Endothelial cell of umbilical vein (primary cell): ENCODE results near the gene WDR86. TPM values are rescaled to one million over a fixed set of nuclear protein-coding genes. Genes with fewer than 3 reads are reported as not detected.

Experiments
- BruUV-seq: library from RNA; stranded (reverse); fragments of 400-500 nt; replicated peaks from 2 replicates; lab custom pipeline; 2021; lab: Mats Ljungman, UMichigan
- CTCF ChIA-PET: fragments of 300-600, 350-600 bp; sonication (Branson Sonifier 250); formaldehyde crosslinking; loops from one replicate; lab custom pipeline; 2021; ENCODE audit warnings: antibody characterized with exemption, inconsistent platforms; lab: Charles Lee
- POLR2A ChIA-PET: fragments of 300-600, 350-600 bp; sonication (Branson Sonifier 250); formaldehyde crosslinking; loops from one replicate; lab custom pipeline; 2021; ENCODE audit warnings: antibody characterized with exemption, inconsistent platforms; lab: Charles Lee
- DNase-seq: peaks from one replicate; pipeline ENCODE4 v3.0.0-alpha.2; 2011; ENCODE audit warnings: low read depth, low spot score
- FAIRE-seq: peaks from 2 replicates; lab custom pipeline; 2011; peaks lifted over from hg19 to GRCh38; lab: Jason Lieb, UNC
- H2AFZ ChIP-seq: 2 replicates; pipeline ENCODE4 v1.6.0; 2012; ENCODE audit warnings: low read depth, low read length, control low read depth, inconsistent platforms
- H3K27ac ChIP-seq: 2 replicates; pipeline ENCODE4 v1.5.1; 2011; ENCODE audit warnings: low read depth, mild to moderate bottlenecking, control low read depth, low read length, moderate library complexity; ENCODE audit not compliant: insufficient read depth
- H3K27me3 ChIP-seq, 2 experiments: 2 replicates each; pipeline versions ENCODE4 v1.6.0 to v1.6.1; 2011; ENCODE audit warnings: low read length in 2 of 2, mixed read lengths in 1 of 2; ENCODE audit not compliant: control insufficient read depth in 2 of 2, insufficient read depth in 2 of 2
- H3K36me3 ChIP-seq, 2 experiments: 2 replicates in 1 of 2; 3 replicates in 1 of 2; pipeline ENCODE4 v1.5.1; 2011; ENCODE audit warnings: low read length in 2 of 2, mild to moderate bottlenecking in 1 of 2, moderate library complexity in 1 of 2; ENCODE audit not compliant: control insufficient read depth in 2 of 2, insufficient read depth in 2 of 2; ENCODE audit errors: extremely low read depth in 1 of 2
- H3K4me1 ChIP-seq: 3 replicates; pipeline ENCODE4 v1.5.1; 2011; ENCODE audit warnings: mild to moderate bottlenecking, low read length; ENCODE audit not compliant: control insufficient read depth, insufficient read depth; ENCODE audit errors: extremely low read depth
- H3K4me2 ChIP-seq: 2 replicates; pipeline ENCODE4 v1.6.1; 2011; ENCODE audit warnings: low read length, control low read depth, mixed read lengths; ENCODE audit not compliant: insufficient read depth
- H3K4me3 ChIP-seq, 3 experiments: fragments of 200-600 bp in 1 of 3; sonication (generic), shearing (Covaris generic) in 1 of 3; replicated peaks in 1 of 3; 2 replicates each; pipeline ENCODE4 v1.5.1; 2011 to 2016; ENCODE audit warnings: control low read depth in 3 of 3, low read length in 3 of 3, mild to moderate bottlenecking in 2 of 3, inconsistent platforms in 1 of 3, low read depth in 1 of 3, moderate library complexity in 1 of 3; ENCODE audit not compliant: insufficient read depth in 1 of 3
- H3K79me2 ChIP-seq: 2 replicates; pipeline ENCODE4 v1.6.0; 2012; ENCODE audit warnings: low read length, inconsistent platforms; ENCODE audit not compliant: control insufficient read depth, insufficient read depth
- H3K9ac ChIP-seq: replicated peaks from 2 replicates; pipeline ENCODE3; 2011; ENCODE audit warnings: low read length, control low read depth; ENCODE audit not compliant: insufficient read depth; ENCODE audit errors: extremely low read depth
- H3K9me1 ChIP-seq: replicated peaks from 3 replicates; pipeline ENCODE4 v1.6.0; 2011; ENCODE audit warnings: mild to moderate bottlenecking, low read length; ENCODE audit not compliant: control insufficient read depth, insufficient read depth; ENCODE audit errors: extremely low read depth
- H3K9me3 ChIP-seq: replicated peaks from 2 replicates; pipeline ENCODE4 v1.5.1; 2012; ENCODE audit warnings: low read length, inconsistent platforms; ENCODE audit not compliant: control insufficient read depth, insufficient read depth
- H4K20me1 ChIP-seq: replicated peaks from 2 replicates; pipeline ENCODE3; 2011; ENCODE audit warnings: mild to moderate bottlenecking, low read length; ENCODE audit not compliant: control insufficient read depth, insufficient read depth; ENCODE audit errors: extremely low read depth
- EZH2 ChIP-seq: IDR thresholded peaks from 2 replicates; pipeline ENCODE4 v1.6.1; 2012; ENCODE audit warnings: borderline replicate concordance, low read depth, mild to moderate bottlenecking, moderate library complexity, low read length, inconsistent platforms; ENCODE audit not compliant: severe bottlenecking
- FOS ChIP-seq: IDR thresholded peaks from 2 replicates; pipeline ENCODE4 v1.6.1; 2011; ENCODE audit warnings: mild to moderate bottlenecking, low read length, moderate library complexity, borderline replicate concordance; ENCODE audit not compliant: insufficient read depth
- GATA2 ChIP-seq: IDR thresholded peaks from 2 replicates; pipeline ENCODE4 v1.7.0; 2011; ENCODE audit warnings: low read depth, mild to moderate bottlenecking, moderate library complexity, mixed read lengths, low read length; ENCODE audit not compliant: insufficient read length, insufficient read depth
- JUN ChIP-seq: IDR thresholded peaks from 2 replicates; pipeline ENCODE4 v1.6.1; 2011; ENCODE audit warnings: borderline replicate concordance, low read depth; ENCODE audit not compliant: insufficient read length, insufficient read depth
- MYC ChIP-seq: IDR thresholded peaks from one replicate; pipeline ENCODE4 v1.6.1; 2011; ENCODE audit warnings: mild to moderate bottlenecking, low read depth, low read length
- POLR2A ChIP-seq: IDR thresholded peaks from 2 replicates; pipeline ENCODE4 v1.6.1; 2012; ENCODE audit warnings: low read depth, mild to moderate bottlenecking, control low read depth, low read length
- POLR2AphosphoS5 ChIP-seq: IDR thresholded peaks from 2 replicates; pipeline ENCODE4 v1.6.1; 2012; ENCODE audit warnings: low read depth, mild to moderate bottlenecking, control low read depth, low read length, moderate library complexity; ENCODE audit not compliant: insufficient read depth
- dilution Hi-C: fragments of 300-500 bp; cut with MboI; formaldehyde crosslinking; loops from one replicate; pipeline ENCODE4 v1.15.0; 2019; ENCODE audit warnings: low sequenced_read_pairs; ENCODE audit not compliant: extremely low pct_ligation_motif_present
- intact Hi-C: fragments of 100-400 bp; cut with micrococcal nuclease; formaldehyde crosslinking; loops from one replicate; pipeline ENCODE4 v1.10.0; 2022
- polyA plus RNA-seq, 4 experiments: library from polyadenylated mRNA; depleted of rRNA in 3 of 4; stranded (reverse) in 3 of 4; unstranded in 1 of 4; fragments of >200 nt; gene quantifications; 2 replicates each; pipeline versions ENCODE4 v1.2.1 to v1.2.3, GENCODE V29; 2011 to 2012; ENCODE audit warnings: missing spikeins in 1 of 4
- total RNA-seq: library from RNA; stranded (reverse); gene quantifications from 2 replicates; pipeline ENCODE4 v1.2.3, GENCODE V29; 2021
- TF ChIP-seq, protein P1 (sequence below): IDR thresholded peaks from 2 replicates; pipeline ENCODE4 v1.6.1; 2011; ENCODE audit not compliant: insufficient read depth, insufficient read length
- TF ChIP-seq, protein P2 (sequence below), 2 donors: IDR thresholded peaks; 1 replicate in 1 of 2; 2 replicates in 1 of 2; pipeline ENCODE4 v1.5.1; 2011; ENCODE audit warnings: low read length in 2 of 2, mild to moderate bottlenecking in 2 of 2, moderate library complexity in 2 of 2, control low read depth in 1 of 2, inconsistent platforms in 1 of 2, low read depth in 1 of 2; ENCODE audit not compliant: insufficient read depth in 1 of 2; ENCODE audit errors: extremely low read depth in 1 of 2

The WDR86 gene
- total and polyA plus RNA-seq, 2 donors (not counting 3 experiments of a cell fraction or from before 2014, with no cell fraction given) = not detected

DNA sequence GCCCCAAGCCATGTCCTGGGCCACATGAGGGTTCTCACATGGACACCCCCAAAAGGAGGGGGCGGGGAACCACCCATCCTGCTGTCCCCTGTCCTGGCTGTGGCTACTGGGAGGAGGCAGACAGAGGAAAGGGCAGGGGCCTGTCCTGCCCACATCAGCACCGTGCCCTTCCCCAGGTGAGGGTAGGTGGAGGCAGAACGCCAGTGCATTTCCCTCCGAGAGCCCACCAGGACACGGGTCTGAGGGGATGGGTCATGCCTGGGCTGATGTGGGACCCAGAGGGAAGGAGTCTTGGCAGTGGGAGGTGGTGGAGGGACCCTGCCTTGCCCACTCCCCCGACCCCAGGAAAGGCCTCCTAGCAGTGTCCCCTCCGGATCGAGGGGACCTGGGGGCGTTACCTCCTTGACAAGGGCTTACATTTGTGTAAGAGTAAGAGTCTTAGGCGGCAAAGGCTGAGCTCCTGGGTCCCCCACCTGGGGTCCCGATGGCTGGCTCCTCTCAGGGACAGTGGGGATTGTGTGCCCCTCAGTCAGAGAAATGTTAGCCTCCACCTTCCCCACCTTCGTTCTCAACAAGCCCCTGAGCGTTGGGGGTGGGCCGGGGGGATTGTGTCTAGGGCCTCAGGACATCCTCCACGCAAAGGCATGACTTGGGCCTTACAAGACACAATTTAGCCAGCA, 24.0 kb upstream of the WDR86 start:
- dilution Hi-C loops = no loop called here
- no peaks in the 10 kb centered on the region for H3K36me3 ChIP-seq
- FAIRE-seq = no peak

More for the DNA sequence above, 24.0 kb upstream of the WDR86 start:
- Histone ChIP-seq H3K4me1 (no peaks in the 10 kb centered on the region), H3K4me3 (no peak overlapping the region), H2AFZ (no peak overlapping the region), H3K79me2 (no peaks in the 10 kb centered on the region), H4K20me1 (no peaks in the 10 kb centered on the region), H3K4me2 (no peak overlapping the region), H3K9me1 (no peaks in the 10 kb centered on the region), H3K9me3 (no peaks in the 10 kb centered on the region), H3K9ac (no peak overlapping the region), H3K27ac (no peak overlapping the region), H3K27me3 (peaks cover 3% of the 10 kb centered on the region in 2 experiments)
- POLR2A ChIA-PET = no interaction called here
- TF ChIP-seq JUN = no peak
- no peak for TF ChIP-seq MYC
- TF ChIP-seq POLR2AphosphoS5 = no peak
- no peak for TF ChIP-seq GATA2
- TF ChIP-seq, protein P1, sequence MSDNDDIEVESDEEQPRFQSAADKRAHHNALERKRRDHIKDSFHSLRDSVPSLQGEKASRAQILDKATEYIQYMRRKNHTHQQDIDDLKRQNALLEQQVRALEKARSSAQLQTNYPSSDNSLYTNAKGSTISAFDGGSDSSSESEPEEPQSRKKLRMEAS = no peak
- TF ChIP-seq POLR2A = no peak
- no peak for TF ChIP-seq FOS
- TF ChIP-seq, protein P2, sequence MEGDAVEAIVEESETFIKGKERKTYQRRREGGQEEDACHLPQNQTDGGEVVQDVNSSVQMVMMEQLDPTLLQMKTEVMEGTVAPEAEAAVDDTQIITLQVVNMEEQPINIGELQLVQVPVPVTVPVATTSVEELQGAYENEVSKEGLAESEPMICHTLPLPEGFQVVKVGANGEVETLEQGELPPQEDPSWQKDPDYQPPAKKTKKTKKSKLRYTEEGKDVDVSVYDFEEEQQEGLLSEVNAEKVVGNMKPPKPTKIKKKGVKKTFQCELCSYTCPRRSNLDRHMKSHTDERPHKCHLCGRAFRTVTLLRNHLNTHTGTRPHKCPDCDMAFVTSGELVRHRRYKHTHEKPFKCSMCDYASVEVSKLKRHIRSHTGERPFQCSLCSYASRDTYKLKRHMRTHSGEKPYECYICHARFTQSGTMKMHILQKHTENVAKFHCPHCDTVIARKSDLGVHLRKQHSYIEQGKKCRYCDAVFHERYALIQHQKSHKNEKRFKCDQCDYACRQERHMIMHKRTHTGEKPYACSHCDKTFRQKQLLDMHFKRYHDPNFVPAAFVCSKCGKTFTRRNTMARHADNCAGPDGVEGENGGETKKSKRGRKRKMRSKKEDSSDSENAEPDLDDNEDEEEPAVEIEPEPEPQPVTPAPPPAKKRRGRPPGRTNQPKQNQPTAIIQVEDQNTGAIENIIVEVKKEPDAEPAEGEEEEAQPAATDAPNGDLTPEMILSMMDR (IDR thresholded peaks at IDR 0.05; ENCODE audit: extremely low read depth in 1 of 2, insufficient read depth in 1 of 2, low read depth in 1 of 2, low read length in 2 of 2) = no peak
- no peak for TF ChIP-seq EZH2
- DNase-seq = no peak
- no TSS peak for BruUV-seq
- intact Hi-C loops = no loop called here
- CTCF ChIA-PET = interaction anchor here (0.6 to 1.2 kb wide), 2 partner anchors 14 to 64 kb away, joined by 3 to 4 read pairs; no protein-coding TSS in a partner anchor
